ENCODE results near the gene FRMD8.

DNA sequence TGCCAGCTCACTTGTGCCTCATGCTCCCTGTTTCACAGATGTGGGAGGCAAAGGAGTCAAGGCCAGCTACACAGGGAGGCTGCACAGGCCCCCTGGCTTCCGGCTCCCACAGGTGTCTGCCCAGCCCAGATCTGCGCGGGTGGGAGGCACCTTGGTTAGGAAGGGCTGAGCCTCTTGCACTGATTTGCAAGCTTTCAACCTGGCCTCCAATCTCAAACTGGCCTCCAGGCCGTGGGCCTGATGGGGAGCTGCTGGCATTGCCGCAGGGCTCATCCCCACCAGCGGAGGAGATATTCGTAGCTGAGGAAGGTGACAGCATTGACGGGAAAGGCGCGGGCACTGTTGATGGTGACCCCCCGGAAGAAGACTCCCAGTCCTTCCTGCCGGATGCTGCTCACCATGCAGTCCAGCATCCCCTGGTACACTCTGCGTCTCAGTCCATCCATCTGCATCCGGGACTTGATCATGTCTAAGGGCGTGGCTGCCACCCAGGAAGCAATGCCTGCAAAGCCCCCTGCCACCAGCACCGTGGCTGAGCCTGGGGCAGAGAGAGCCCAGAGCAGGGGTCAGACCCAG lies 10.2 kb upstream of the FRMD8 start:
- TF ChIP-seq RNF2 (IDR thresholded peaks at IDR 0.05) (no peak), NCOA4 (IDR thresholded peaks at IDR 0.05; ENCODE audit: partially characterized antibody) (no peak), ZNF121 (CRISPR knock-in tag; conservative IDR thresholded peaks at IDR 0.05) (no peak), MAFK (IDR thresholded peaks at IDR 0.05; ENCODE audit: low read length) (no peak), POLR2AphosphoS5 (IDR thresholded peaks at IDR 0.05; ENCODE audit: control insufficient read depth, insufficient read depth, low read depth, low read length) (no peak)
- TF ChIP-seq, protein P1, sequence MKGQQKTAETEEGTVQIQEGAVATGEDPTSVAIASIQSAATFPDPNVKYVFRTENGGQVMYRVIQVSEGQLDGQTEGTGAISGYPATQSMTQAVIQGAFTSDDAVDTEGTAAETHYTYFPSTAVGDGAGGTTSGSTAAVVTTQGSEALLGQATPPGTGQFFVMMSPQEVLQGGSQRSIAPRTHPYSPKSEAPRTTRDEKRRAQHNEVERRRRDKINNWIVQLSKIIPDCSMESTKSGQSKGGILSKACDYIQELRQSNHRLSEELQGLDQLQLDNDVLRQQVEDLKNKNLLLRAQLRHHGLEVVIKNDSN (CRISPR knock-in tag; IDR thresholded peaks at IDR 0.05) = no peak
- TF ChIP-seq, protein P2, sequence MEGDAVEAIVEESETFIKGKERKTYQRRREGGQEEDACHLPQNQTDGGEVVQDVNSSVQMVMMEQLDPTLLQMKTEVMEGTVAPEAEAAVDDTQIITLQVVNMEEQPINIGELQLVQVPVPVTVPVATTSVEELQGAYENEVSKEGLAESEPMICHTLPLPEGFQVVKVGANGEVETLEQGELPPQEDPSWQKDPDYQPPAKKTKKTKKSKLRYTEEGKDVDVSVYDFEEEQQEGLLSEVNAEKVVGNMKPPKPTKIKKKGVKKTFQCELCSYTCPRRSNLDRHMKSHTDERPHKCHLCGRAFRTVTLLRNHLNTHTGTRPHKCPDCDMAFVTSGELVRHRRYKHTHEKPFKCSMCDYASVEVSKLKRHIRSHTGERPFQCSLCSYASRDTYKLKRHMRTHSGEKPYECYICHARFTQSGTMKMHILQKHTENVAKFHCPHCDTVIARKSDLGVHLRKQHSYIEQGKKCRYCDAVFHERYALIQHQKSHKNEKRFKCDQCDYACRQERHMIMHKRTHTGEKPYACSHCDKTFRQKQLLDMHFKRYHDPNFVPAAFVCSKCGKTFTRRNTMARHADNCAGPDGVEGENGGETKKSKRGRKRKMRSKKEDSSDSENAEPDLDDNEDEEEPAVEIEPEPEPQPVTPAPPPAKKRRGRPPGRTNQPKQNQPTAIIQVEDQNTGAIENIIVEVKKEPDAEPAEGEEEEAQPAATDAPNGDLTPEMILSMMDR (IDR thresholded peaks at IDR 0.05 in 2 of 3, conservative IDR thresholded peaks at IDR 0.05 in 1 of 3; ENCODE audit: insufficient read depth in 2 of 3, low read depth in 1 of 3, low read length in 3 of 3) = no peak

All from K562 (cell line).